Esophagus muscularis mucosa (tissue), 4 donors: Measurements from ENCODE around the gene USP2. TPM values are rescaled to one million over a fixed set of nuclear protein-coding genes. Genes with fewer than 3 reads are reported as not detected.

Source experiments
- DNase-seq: peaks from one replicate; pipeline ENCODE4 v3.0.0-alpha.2; 2017; ENCODE audit errors: extremely low spot score
- H3K27ac ChIP-seq, 4 donors: fragments of 200-600 bp; sonication (generic); replicated peaks in 1 of 4; 1 replicate in 3 of 4; 2 replicates in 1 of 4; pipeline ENCODE4 v1.5.1; 2016 to 2019; ENCODE audit warnings: mild to moderate bottlenecking in 1 of 4
- H3K27me3 ChIP-seq, 4 donors: fragments of 200-600 bp; sonication (generic); one replicate each; pipeline versions ENCODE4 v1.5.1 to v1.6.0; 2016 to 2019
- H3K36me3 ChIP-seq, 4 donors: fragments of 200-600 bp; sonication (generic); one replicate each; pipeline ENCODE4 v1.5.1; 2016 to 2019
- H3K4me1 ChIP-seq, 4 donors: fragments of 200-600 bp; sonication (generic); one replicate each; pipeline ENCODE4 v1.5.1; 2016 to 2019
- H3K4me3 ChIP-seq, 4 donors: fragments of 200-600 bp; sonication (generic); 1 replicate in 2 of 4; 2 replicates in 2 of 4; pipeline ENCODE4 v1.5.1; 2016 to 2019; ENCODE audit warnings: mild to moderate bottlenecking in 4 of 4, moderate library complexity in 1 of 4
- H3K9me3 ChIP-seq, 4 donors: fragments of 200-600 bp; sonication (generic); 1 replicate in 3 of 4; 2 replicates in 1 of 4; pipeline ENCODE4 v1.5.1; 2016 to 2019
- EP300 ChIP-seq: sonication (generic); formaldehyde crosslinking; IDR thresholded peaks from one replicate; pipeline ENCODE4 v1.6.1; 2017; ENCODE audit warnings: antibody characterized with exemption
- POLR2A ChIP-seq: fragments of 450-650 bp; IDR thresholded peaks from one replicate; pipeline ENCODE4 v1.6.1; 2017; ENCODE audit warnings: antibody characterized with exemption, moderate library complexity, mild to moderate bottlenecking, low read depth
- POLR2AphosphoS5 ChIP-seq, 2 donors: sonication (generic); formaldehyde crosslinking; IDR thresholded peaks; one replicate each; pipeline ENCODE4 v1.6.1; 2017; ENCODE audit warnings: antibody characterized with exemption in 2 of 2
- WGBS: methylation state at CpG from one replicate; pipeline ENCODE4 v1.1.5; 2018; 5-methylcytosine and 5-hydroxymethylcytosine counted together
- intact Hi-C: fragments of 100-400 bp; cut with DNase I; formaldehyde crosslinking; loops from one replicate; pipeline ENCODE4 v1.15.1; 2023
- total RNA-seq, 4 donors: library from RNA; depleted of rRNA; stranded (reverse); fragments of >200 nt; gene quantifications; one replicate each; pipeline versions ENCODE4 v1.1.0 to v1.2.1, GENCODE V29; 2016
- TF ChIP-seq, protein P1 (sequence below), 3 experiments: fragments of 200-600 bp in 2 of 3; fragments of 450-650 bp in 1 of 3; sonication (generic) in 2 of 3; IDR thresholded peaks; one replicate each; pipeline ENCODE4 v1.5.1; 2017 to 2019; ENCODE audit warnings: antibody characterized with exemption in 3 of 3, mild to moderate bottlenecking in 2 of 3, moderate library complexity in 1 of 3

USP2 gene
- total RNA-seq, 4 donors from 2014 or later: 4.6 to 9.9 (median 6.1) TPM

DNA sequence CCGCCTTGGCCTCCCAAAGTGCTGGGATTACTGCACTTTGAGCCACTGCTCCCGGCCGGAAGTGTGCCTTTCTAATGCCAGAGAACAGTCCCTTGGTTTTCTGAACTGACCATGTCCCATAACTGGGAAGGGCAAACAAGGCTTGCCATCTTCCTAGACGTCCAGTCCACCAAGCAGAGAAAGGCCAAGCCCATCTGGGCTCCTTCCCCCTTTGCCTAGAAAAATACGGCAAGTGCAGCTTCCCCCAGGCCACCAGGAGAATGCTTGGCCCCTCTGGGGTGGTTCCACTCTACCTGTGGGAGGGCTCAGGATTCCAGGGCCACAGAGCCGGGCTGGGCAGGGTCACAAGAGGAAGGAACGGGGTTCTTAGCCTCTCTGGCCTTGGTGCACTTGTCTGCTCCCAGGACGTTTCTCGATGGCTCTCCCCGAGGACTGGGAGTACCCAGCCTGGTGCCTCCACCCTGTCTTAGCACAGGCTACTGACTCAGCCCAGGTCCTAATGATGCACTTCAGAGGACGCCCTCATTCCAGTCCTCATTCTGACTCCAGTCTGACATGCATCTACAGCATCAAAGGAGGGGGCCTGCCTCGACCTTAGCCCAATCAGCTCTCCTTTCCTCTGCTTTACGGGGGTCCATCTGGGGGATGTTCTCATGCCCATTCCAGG, 1.2 kb downstream of the USP2 start:
- peak overlapping the region in 2 of 4 donors; percentile 80 to 81 for H3K27ac ChIP-seq
- intact Hi-C loops: loop anchor here (2.0 kb wide), 1 partner anchor 95 kb away; no protein-coding TSS in a partner anchor
- no peak for DNase-seq
- H3K4me3 ChIP-seq: peak overlapping the region in 2 of 4 donors; percentile 53 to 59
- H3K36me3 ChIP-seq: no peaks in the 10 kb centered on the region
- 83% methylated on average over 11 of the region's 13 CpGs for WGBS
- peaks cover 34 to 52% (median 46%) of the 10 kb centered on the region in 4 donors for H3K4me1 ChIP-seq
- H3K27me3 ChIP-seq: no peaks in the 10 kb centered on the region
- TF ChIP-seq, protein P1, sequence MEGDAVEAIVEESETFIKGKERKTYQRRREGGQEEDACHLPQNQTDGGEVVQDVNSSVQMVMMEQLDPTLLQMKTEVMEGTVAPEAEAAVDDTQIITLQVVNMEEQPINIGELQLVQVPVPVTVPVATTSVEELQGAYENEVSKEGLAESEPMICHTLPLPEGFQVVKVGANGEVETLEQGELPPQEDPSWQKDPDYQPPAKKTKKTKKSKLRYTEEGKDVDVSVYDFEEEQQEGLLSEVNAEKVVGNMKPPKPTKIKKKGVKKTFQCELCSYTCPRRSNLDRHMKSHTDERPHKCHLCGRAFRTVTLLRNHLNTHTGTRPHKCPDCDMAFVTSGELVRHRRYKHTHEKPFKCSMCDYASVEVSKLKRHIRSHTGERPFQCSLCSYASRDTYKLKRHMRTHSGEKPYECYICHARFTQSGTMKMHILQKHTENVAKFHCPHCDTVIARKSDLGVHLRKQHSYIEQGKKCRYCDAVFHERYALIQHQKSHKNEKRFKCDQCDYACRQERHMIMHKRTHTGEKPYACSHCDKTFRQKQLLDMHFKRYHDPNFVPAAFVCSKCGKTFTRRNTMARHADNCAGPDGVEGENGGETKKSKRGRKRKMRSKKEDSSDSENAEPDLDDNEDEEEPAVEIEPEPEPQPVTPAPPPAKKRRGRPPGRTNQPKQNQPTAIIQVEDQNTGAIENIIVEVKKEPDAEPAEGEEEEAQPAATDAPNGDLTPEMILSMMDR (IDR thresholded peaks at IDR 0.05): no peak
- no peak for TF ChIP-seq POLR2AphosphoS5 (IDR thresholded peaks at IDR 0.05)
- TF ChIP-seq EP300: no peak
- no peak for TF ChIP-seq POLR2A
- H3K9me3 ChIP-seq: no peaks in the 10 kb centered on the region

- 64% methylated on average over 10 of the region's 10 CpGs for WGBS
- intact Hi-C loops: no loop called here
- Histone ChIP-seq H3K27me3 (no peaks in the 10 kb centered on the region), H3K4me1 (peaks cover 47 to 65% (median 60%) of the 10 kb centered on the region in 4 donors), H3K4me3 (no peak overlapping the region), H3K9me3 (no peaks in the 10 kb centered on the region), H3K36me3 (no peaks in the 10 kb centered on the region), H3K27ac (peak overlapping the region in 1 of 4 donors; percentile 5)
- TF ChIP-seq POLR2AphosphoS5 (IDR thresholded peaks at IDR 0.05) (no peak), POLR2A (peak; percentile 81)
- TF ChIP-seq, protein P1 (IDR thresholded peaks at IDR 0.05): no peak
- DNase-seq: no peak
These were observed 2.5 kb downstream of the USP2 start for GRCh38 chr11:119378851-119379465.

- WGBS: 88% methylated on average over 4 of the region's 6 CpGs
- Histone ChIP-seq H3K27me3 (no peaks in the 10 kb centered on the region), H3K9me3 (no peaks in the 10 kb centered on the region), H3K27ac (peak overlapping the region in 2 of 4 donors; percentile 89 to 93), H3K4me1 (peaks cover 54 to 70% (median 66%) of the 10 kb centered on the region in 4 donors), H3K36me3 (no peaks in the 10 kb centered on the region), H3K4me3 (no peak overlapping the region)
- intact Hi-C loops: no loop called here
- no peak for DNase-seq
- peak; percentile 12 for TF ChIP-seq POLR2A
- no peak for TF ChIP-seq POLR2AphosphoS5 (IDR thresholded peaks at IDR 0.05)
- TF ChIP-seq, protein P1 (IDR thresholded peaks at IDR 0.05): no peak
- TF ChIP-seq EP300: no peak
These were observed 3.4 kb downstream of the USP2 start for GRCh38 chr11:119377961-119378667.

DNA sequence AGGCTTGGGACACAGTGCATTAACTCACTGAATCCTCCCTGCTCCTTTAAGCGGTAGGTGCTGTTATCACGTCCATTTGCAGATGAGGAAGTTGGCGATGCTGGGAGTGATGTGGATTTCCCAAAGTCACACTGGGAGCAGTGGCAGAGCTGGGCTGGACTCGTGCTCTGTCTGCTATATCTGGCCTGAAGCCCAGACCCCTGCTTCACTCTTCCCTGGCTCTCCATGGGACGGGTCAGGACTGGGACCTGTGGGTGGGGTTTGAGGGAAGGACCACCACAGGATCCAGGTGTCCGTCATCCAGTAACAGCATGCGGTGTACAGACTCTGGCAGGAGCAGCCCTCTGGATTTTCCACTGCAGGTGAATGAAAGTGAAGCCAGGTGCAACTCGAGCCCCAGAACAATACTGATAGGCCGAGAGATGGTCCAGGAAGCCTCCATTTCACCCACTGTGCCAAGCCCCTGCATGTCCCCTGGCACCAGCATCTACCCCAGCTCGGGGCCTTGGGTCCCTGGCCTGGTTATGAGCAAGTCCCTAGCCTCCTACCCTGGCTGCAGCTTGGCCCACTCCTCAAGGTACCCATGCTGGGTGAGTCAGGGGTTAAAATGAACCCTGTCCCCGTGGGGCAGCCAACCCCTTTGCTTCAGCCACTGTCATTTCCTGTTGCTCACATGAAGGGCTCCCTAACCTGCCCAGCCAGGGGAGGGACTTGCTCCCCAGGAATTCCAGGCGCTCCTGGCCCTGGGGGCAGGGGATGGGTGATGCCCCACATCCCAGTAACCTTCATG, 4.2 kb downstream of the USP2 start:
- Histone ChIP-seq H3K9me3 (no peaks in the 10 kb centered on the region), H3K36me3 (peaks cover 0 to 2% (median 0%) of the 10 kb centered on the region in 4 donors), H3K27ac (peak overlapping the region; percentile 83 to 93 (median 88)), H3K4me3 (no peak overlapping the region), H3K4me1 (peaks cover 58 to 75% (median 69%) of the 10 kb centered on the region in 4 donors), H3K27me3 (no peaks in the 10 kb centered on the region)
- 61% methylated on average over 10 of the region's 12 CpGs for WGBS
- TF ChIP-seq POLR2AphosphoS5 (IDR thresholded peaks at IDR 0.05) (no peak), POLR2A (peak; percentile 11)
- DNase-seq: no peak
- intact Hi-C loops: no loop called here
